Right atrium auricular region (tissue), 2 donors: ENCODE results near the gene MRM3. TPM values are rescaled to one million over a fixed set of nuclear protein-coding genes. Genes with fewer than 3 reads are reported as not detected.
"Not testable (repeated sequence)": the region's sequence is repeated elsewhere in the genome, so short reads cannot be mapped to it uniquely, and the experiment has no call there.

Source experiments
- DNase-seq: peaks from one replicate; pipeline ENCODE4 v3.0.0-alpha.2; 2019; ENCODE audit warnings: low spot score
- H3K27ac ChIP-seq, 2 donors: fragments of 200-600 bp; sonication (generic); 1 replicate in 1 of 2; 2 replicates in 1 of 2; pipeline ENCODE4 v1.5.1; 2016 to 2019
- H3K27me3 ChIP-seq, 2 donors: fragments of 200-600 bp; sonication (generic); one replicate each; pipeline versions ENCODE4 v1.5.1 to v1.6.0; 2017 to 2019
- H3K36me3 ChIP-seq: fragments of 200-600 bp; sonication (generic); one replicate; pipeline ENCODE4 v1.5.1; 2016
- H3K4me1 ChIP-seq, 2 donors: fragments of 200-600 bp; sonication (generic); one replicate each; pipeline versions ENCODE4 v1.5.1 to v1.6.0; 2017 to 2019
- H3K4me3 ChIP-seq, 2 donors: fragments of 200-600 bp; sonication (generic); 1 replicate in 1 of 2; 2 replicates in 1 of 2; pipeline ENCODE4 v1.5.1; 2017 to 2019; ENCODE audit warnings: mild to moderate bottlenecking in 1 of 2, moderate library complexity in 1 of 2
- H3K9me3 ChIP-seq, 2 donors: fragments of 200-600 bp; sonication (generic); one replicate each; pipeline ENCODE4 v1.5.1; 2019
- total RNA-seq, 2 donors: library from RNA; depleted of rRNA; stranded (reverse); fragments of >200 nt; gene quantifications; one replicate each; pipeline ENCODE4 v1.1.0, GENCODE V29; 2016
- TF ChIP-seq, protein P1 (sequence below), 2 donors: fragments of 200-600 bp; sonication (generic); IDR thresholded peaks; one replicate each; pipeline ENCODE4 v1.5.1; 2019; ENCODE audit warnings: antibody characterized with exemption in 2 of 2

The MRM3 gene
- total RNA-seq, 2 donors from 2014 or later, result 15.4 to 21.8 TPM

DNA sequence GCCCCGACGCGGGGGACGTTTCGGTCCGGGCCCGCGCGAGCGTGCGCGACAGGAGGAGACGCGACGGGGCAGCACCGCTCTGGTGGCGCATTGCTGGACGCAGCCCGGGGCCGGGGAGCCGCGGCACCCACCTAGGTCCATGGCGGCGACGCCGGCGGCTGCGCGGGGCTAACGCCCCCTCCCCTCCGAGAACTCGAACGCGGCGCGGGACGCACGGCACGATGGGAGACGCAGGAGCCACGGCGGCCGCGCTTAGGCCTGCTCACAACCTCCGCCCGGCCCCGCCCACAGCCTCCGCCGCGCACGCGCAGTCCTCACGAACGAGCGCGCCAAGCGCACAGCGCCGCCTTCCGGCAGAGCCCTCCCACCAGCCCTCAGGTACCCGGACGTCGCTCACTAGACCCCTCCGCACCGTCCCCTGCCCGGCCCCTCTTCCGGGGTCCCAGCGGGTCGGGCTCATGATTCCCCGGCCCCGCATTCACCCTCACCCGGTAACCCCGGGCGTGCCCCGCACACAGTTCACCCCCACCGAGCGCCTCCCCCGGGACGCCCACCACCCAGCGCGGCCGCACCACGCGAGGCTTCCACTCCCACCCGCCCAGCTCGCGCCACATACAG is 30.0 kb upstream of the MRM3 start, which contains the start of gene GEMIN4:
Gene GEMIN4, minus strand, starts transcription at position 263 of the 618 bp plus-strand sequence. Its CDS starts 122 bp downstream, at position 141.
- Histone ChIP-seq H3K27ac (peak within 1 kb of the TSS; percentile 91 to 96), H3K27me3 (no peaks in the 10 kb centered on the region), H3K4me1 (peaks cover 0 to 33% of the 10 kb centered on the region in 2 donors), H3K9me3 (no peaks in the 10 kb centered on the region), H3K36me3 (peaks cover 10% of the 10 kb centered on the region), H3K4me3 (peak within 1 kb of the TSS; percentile 86 to 95)
- peak; percentile 91 for DNase-seq
- TF ChIP-seq, protein P1, sequence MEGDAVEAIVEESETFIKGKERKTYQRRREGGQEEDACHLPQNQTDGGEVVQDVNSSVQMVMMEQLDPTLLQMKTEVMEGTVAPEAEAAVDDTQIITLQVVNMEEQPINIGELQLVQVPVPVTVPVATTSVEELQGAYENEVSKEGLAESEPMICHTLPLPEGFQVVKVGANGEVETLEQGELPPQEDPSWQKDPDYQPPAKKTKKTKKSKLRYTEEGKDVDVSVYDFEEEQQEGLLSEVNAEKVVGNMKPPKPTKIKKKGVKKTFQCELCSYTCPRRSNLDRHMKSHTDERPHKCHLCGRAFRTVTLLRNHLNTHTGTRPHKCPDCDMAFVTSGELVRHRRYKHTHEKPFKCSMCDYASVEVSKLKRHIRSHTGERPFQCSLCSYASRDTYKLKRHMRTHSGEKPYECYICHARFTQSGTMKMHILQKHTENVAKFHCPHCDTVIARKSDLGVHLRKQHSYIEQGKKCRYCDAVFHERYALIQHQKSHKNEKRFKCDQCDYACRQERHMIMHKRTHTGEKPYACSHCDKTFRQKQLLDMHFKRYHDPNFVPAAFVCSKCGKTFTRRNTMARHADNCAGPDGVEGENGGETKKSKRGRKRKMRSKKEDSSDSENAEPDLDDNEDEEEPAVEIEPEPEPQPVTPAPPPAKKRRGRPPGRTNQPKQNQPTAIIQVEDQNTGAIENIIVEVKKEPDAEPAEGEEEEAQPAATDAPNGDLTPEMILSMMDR (IDR thresholded peaks at IDR 0.05), result peak; percentile 89 to 96

- Histone ChIP-seq H3K4me3 (peak overlapping the region; percentile 86 to 95), H3K4me1 (peaks cover 0 to 33% of the 10 kb centered on the region in 2 donors), H3K9me3 (no peaks in the 10 kb centered on the region), H3K27me3 (no peaks in the 10 kb centered on the region), H3K27ac (peak overlapping the region; percentile 91 to 96), H3K36me3 (peaks cover 10% of the 10 kb centered on the region)
- peak; percentile 75 for DNase-seq
- TF ChIP-seq, protein P1 (IDR thresholded peaks at IDR 0.05), result no peak
Measured at GRCh38 chr17:752620-753219, 29.4 kb upstream of the MRM3 start.

- no peak for DNase-seq
- H3K27me3 ChIP-seq, result no peaks in the 10 kb centered on the region
- peaks cover 0 to 33% of the 10 kb centered on the region in 2 donors for H3K4me1 ChIP-seq
- H3K4me3 ChIP-seq, result no peak overlapping the region
- no peaks in the 10 kb centered on the region for H3K9me3 ChIP-seq
- TF ChIP-seq, protein P1 (IDR thresholded peaks at IDR 0.05), result no peak
- peaks cover 11% of the 10 kb centered on the region for H3K36me3 ChIP-seq
- peak overlapping the region in 1 of 2 donors; percentile 88 for H3K27ac ChIP-seq
Measured at GRCh38 chr17:753418-753817, 28.7 kb upstream of the MRM3 start.

DNA sequence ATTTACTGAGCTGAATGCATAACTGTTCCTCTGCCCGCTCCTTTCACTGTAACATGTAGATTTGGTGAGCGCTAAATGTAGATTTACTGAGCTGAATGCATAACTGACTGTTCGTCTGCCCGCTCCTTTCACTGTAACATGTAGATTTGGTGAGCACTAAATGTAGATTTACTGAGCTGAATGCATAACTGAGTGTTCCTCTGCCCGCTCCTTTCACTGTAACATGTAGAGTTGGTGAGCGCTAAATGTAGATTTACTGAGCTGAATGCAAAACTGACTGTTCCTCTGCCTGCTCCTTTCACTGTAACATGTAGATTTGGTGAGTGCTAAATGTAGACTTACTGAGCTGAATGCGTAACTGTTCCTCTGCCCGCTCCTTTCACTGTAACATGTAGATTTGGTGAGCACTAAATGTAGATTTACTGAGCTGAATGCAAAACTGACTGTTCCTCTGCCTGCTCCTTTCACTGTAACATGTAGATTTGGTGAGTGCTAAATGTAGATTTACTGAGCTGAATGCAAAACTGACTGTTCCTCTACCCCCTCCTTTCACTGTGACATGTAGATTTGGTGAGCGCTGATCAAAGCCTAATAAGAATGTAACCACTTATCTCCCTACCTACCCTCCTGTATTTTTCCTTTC is 26.7 kb upstream of the MRM3 start:
- Histone ChIP-seq H3K36me3 (peaks cover 15% of the 10 kb centered on the region), H3K4me1 (peaks cover 0 to 31% of the 10 kb centered on the region in 2 donors), H3K27ac (peak overlapping the region; percentile 70 to 88)
- not testable (repeated sequence) for DNase-seq, H3K27me3 ChIP-seq, H3K9me3 ChIP-seq, H3K4me3 ChIP-seq

GRCh38 chr17:756010-756567 is 26.1 kb upstream of the MRM3 start:
- H3K27me3 ChIP-seq, H3K9me3 ChIP-seq, H3K4me3 ChIP-seq, DNase-seq: not testable (repeated sequence)
- Histone ChIP-seq H3K36me3 (peaks cover 15% of the 10 kb centered on the region), H3K4me1 (peaks cover 0 to 24% of the 10 kb centered on the region in 2 donors), H3K27ac (peak overlapping the region; percentile 70 to 88)

GRCh38 chr17:759964-760363 is 22.2 kb upstream of the MRM3 start:
- TF ChIP-seq, protein P1 (IDR thresholded peaks at IDR 0.05), result no peak
- Histone ChIP-seq H3K9me3 (no peaks in the 10 kb centered on the region), H3K4me3 (no peak overlapping the region), H3K4me1 (peaks cover 0 to 11% of the 10 kb centered on the region in 2 donors), H3K36me3 (peaks cover 31% of the 10 kb centered on the region), H3K27me3 (no peaks in the 10 kb centered on the region), H3K27ac (peak overlapping the region; percentile 68 to 88)
- no peak for DNase-seq
